ENCODE data around the gene ITGA5. TPM values are rescaled to one million over a fixed set of nuclear protein-coding genes. Genes with fewer than 3 reads are reported as not detected.

Gene ITGA5
- total and polyA plus RNA-seq, 9 of the 15 experiments (the other 6 are each of a cell fraction or from before 2014, with no cell fraction given), result 9.1 to 82.1 (median 47.4) TPM

DNA sequence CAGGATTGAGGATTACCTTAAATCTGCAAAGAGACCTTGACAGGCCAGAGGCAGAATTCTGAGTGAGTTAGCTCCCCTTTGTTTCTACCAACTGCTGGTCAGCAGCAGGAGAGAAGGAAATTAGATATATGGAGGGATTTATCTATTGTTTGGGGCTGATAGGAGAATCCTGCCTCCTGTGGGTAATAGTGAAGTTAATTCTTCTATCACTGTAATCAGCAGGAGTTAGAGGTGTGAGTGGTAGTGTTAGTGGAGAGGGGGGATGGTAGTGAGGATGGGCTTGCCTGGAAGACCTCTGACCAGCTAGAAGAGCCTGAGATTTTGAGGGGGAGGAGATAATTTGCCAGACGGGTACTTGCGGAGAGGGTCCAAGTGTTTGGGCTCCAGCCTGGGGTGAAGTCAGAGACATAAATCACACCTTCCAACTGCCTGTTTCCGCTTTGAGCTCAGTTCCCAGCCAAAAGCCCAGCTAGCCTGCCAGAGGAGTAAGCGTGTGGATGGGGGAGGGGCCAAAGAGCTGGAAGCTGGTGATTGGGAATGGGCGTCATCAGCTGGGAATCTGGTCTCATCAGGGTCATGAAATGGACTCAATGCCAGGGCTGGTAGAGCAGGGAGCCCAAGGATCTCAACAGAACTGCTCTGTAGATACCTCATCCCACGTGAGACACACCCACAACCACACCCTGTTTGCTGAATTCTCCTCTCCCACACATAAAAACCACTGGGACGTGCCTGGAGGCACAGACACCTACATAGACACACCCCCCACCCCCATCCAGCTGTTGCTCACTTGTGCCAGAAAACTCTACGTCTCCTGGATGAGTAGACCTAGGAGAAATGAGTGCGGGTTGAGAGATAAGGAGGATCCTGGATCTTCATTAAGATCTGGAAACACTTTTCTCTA lies 13.1 kb upstream of the ITGA5 start (continued):
- TF ChIP-seq POLR2B (IDR thresholded peaks at IDR 0.05; ENCODE audit: low read depth, partially characterized antibody) (no peak), ZNF561 (CRISPR knock-in tag; conservative IDR thresholded peaks at IDR 0.05) (no peak), MAZ (CRISPR knock-in tag; conservative IDR thresholded peaks at IDR 0.05 in 1 of 2, IDR thresholded peaks at IDR 0.05 in 1 of 2) (peak in 1 of 2 experiments; percentile 43; a peak in 1 of 4 replicates), POLR3A (IDR thresholded peaks at IDR 0.05; ENCODE audit: borderline replicate concordance, extremely low read depth, insufficient read depth, insufficient read length) (no peak), GATAD2A (IDR thresholded peaks at IDR 0.05) (peak; percentile 28; the same call in 1 of the 2 replicates), CREBBP (IDR thresholded peaks at IDR 0.05; ENCODE audit: low read depth, low read length) (no peak), ARHGAP35 (IDR thresholded peaks at IDR 0.05; ENCODE audit: partially characterized antibody) (no peak), GABPB2 (CRISPR knock-in tag; conservative IDR thresholded peaks at IDR 0.05) (no peak), JUN (IDR thresholded peaks at IDR 0.05; ENCODE audit: borderline replicate concordance, low read depth, low read length) (no peak; the same call in 1 of the 2 replicates), JUN (CRISPR knock-in tag; IDR thresholded peaks at IDR 0.05; ENCODE audit: borderline replicate concordance) (no peak), SP1 (CRISPR knock-in tag; IDR thresholded peaks at IDR 0.05) (no peak; the same call in 1 of the 2 replicates), HDAC3 (IDR thresholded peaks at IDR 0.05; ENCODE audit: borderline replicate concordance, partially characterized antibody) (peak; percentile 53), HMG20B (CRISPR knock-in tag; IDR thresholded peaks at IDR 0.05) (no peak), CBX3 (IDR thresholded peaks at IDR 0.05; ENCODE audit: borderline replicate concordance in 1 of 2, low read length in 2 of 2) (peak in 1 of 2 experiments; percentile 10; a peak in 1 of 3 replicates), MAFF (IDR thresholded peaks at IDR 0.05; ENCODE audit: low read length) (no peak), IFI16 (CRISPR knock-in tag; IDR thresholded peaks at IDR 0.05) (no peak), CBFA2T3 (IDR thresholded peaks at IDR 0.05) (peak; percentile 79), ZNF354B (CRISPR knock-in tag; IDR thresholded peaks at IDR 0.05) (no peak), XRCC5 (IDR thresholded peaks at IDR 0.05; ENCODE audit: low read depth, low read length) (0 out of 2 replicates have a peak, but pooled peaks have one; percentile 26)
- TF ChIP-seq, protein P1, sequence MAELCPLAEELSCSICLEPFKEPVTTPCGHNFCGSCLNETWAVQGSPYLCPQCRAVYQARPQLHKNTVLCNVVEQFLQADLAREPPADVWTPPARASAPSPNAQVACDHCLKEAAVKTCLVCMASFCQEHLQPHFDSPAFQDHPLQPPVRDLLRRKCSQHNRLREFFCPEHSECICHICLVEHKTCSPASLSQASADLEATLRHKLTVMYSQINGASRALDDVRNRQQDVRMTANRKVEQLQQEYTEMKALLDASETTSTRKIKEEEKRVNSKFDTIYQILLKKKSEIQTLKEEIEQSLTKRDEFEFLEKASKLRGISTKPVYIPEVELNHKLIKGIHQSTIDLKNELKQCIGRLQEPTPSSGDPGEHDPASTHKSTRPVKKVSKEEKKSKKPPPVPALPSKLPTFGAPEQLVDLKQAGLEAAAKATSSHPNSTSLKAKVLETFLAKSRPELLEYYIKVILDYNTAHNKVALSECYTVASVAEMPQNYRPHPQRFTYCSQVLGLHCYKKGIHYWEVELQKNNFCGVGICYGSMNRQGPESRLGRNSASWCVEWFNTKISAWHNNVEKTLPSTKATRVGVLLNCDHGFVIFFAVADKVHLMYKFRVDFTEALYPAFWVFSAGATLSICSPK (IDR thresholded peaks at IDR 0.05; ENCODE audit: borderline replicate concordance), result no peak
- TF ChIP-seq, protein P2, sequence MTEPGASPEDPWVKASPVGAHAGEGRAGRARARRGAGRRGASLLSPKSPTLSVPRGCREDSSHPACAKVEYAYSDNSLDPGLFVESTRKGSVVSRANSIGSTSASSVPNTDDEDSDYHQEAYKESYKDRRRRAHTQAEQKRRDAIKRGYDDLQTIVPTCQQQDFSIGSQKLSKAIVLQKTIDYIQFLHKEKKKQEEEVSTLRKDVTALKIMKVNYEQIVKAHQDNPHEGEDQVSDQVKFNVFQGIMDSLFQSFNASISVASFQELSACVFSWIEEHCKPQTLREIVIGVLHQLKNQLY (CRISPR knock-in tag; conservative IDR thresholded peaks at IDR 0.05), result no peak
- TF ChIP-seq, protein P3, sequence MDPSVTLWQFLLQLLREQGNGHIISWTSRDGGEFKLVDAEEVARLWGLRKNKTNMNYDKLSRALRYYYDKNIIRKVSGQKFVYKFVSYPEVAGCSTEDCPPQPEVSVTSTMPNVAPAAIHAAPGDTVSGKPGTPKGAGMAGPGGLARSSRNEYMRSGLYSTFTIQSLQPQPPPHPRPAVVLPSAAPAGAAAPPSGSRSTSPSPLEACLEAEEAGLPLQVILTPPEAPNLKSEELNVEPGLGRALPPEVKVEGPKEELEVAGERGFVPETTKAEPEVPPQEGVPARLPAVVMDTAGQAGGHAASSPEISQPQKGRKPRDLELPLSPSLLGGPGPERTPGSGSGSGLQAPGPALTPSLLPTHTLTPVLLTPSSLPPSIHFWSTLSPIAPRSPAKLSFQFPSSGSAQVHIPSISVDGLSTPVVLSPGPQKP (CRISPR knock-in tag; IDR thresholded peaks at IDR 0.05), result no peak
- TF ChIP-seq, protein P4, sequence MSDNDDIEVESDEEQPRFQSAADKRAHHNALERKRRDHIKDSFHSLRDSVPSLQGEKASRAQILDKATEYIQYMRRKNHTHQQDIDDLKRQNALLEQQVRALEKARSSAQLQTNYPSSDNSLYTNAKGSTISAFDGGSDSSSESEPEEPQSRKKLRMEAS (CRISPR knock-in tag; IDR thresholded peaks at IDR 0.05), result 0 out of 2 replicates have a peak, but pooled peaks have one; percentile 24
- TF ChIP-seq, protein P5, sequence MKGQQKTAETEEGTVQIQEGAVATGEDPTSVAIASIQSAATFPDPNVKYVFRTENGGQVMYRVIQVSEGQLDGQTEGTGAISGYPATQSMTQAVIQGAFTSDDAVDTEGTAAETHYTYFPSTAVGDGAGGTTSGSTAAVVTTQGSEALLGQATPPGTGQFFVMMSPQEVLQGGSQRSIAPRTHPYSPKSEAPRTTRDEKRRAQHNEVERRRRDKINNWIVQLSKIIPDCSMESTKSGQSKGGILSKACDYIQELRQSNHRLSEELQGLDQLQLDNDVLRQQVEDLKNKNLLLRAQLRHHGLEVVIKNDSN (CRISPR knock-in tag; IDR thresholded peaks at IDR 0.05), result 0 out of 2 replicates have a peak, but pooled peaks have one; percentile 15
